DOHH2 (cell line): Measurements from ENCODE around the gene RAI1.

Experiments used
- H3F3A ChIP-seq: fragments of 200-600 bp; sonication (generic), shearing (Covaris generic); 2 replicates; pipeline ENCODE4 v1.6.0; 2016; ENCODE audit warnings: antibody characterized with exemption, mild to moderate bottlenecking; ENCODE audit not compliant: control insufficient read depth, insufficient read depth
- H3K27ac ChIP-seq: fragments of 200-600 bp; sonication (generic); 2 replicates; pipeline ENCODE4 v1.5.1; 2014; ENCODE audit warnings: low read depth, mild to moderate bottlenecking, low read length, moderate library complexity
- H3K27me3 ChIP-seq: fragments of 200-600 bp; sonication (generic); 2 replicates; pipeline ENCODE4 v1.6.1; 2014; ENCODE audit warnings: mild to moderate bottlenecking, low read length, mixed read lengths; ENCODE audit not compliant: control insufficient read depth
- H3K36me3 ChIP-seq: fragments of 200-600 bp; sonication (generic); 2 replicates; pipeline ENCODE4 v1.6.1; 2014; ENCODE audit warnings: mild to moderate bottlenecking, low read length, moderate library complexity, mixed read lengths; ENCODE audit not compliant: control insufficient read depth
- H3K4me1 ChIP-seq: fragments of 200-600 bp; sonication (generic); 2 replicates; pipeline ENCODE4 v1.6.1; 2014; ENCODE audit warnings: mild to moderate bottlenecking, low read length, mixed read lengths; ENCODE audit not compliant: control insufficient read depth
- H3K4me2 ChIP-seq: fragments of 200-600 bp; sonication (generic); 2 replicates; pipeline ENCODE4 v1.6.0; 2014; ENCODE audit warnings: mild to moderate bottlenecking, low read length, moderate library complexity
- H3K4me3 ChIP-seq: fragments of 200-600 bp; sonication (generic); 2 replicates; pipeline ENCODE4 v1.5.1; 2014; ENCODE audit warnings: mild to moderate bottlenecking, low read length, mixed read lengths
- H3K79me2 ChIP-seq: fragments of 200-600 bp; sonication (generic); 2 replicates; pipeline ENCODE4 v1.6.1; 2014; ENCODE audit warnings: mild to moderate bottlenecking, low read length, mixed read lengths; ENCODE audit not compliant: control insufficient read depth
- H3K9me2 ChIP-seq: fragments of 200-600 bp; sonication (generic); replicated peaks from 2 replicates; pipeline ENCODE4 v1.6.1; 2014; ENCODE audit warnings: mild to moderate bottlenecking, low read length, mixed read lengths; ENCODE audit not compliant: control insufficient read depth
- H3K9me3 ChIP-seq: fragments of 200-600 bp; sonication (generic); 2 replicates; pipeline ENCODE4 v1.6.1; 2014; ENCODE audit warnings: antibody characterized with exemption, low read length, mixed read lengths; ENCODE audit not compliant: control insufficient read depth, insufficient read depth
- H4K20me1 ChIP-seq: fragments of 200-600 bp; sonication (generic); 2 replicates; pipeline ENCODE4 v1.6.0; 2014; ENCODE audit warnings: low read depth, mild to moderate bottlenecking, antibody characterized with exemption, low read length, moderate library complexity; ENCODE audit not compliant: control insufficient read depth, insufficient read depth
- CTCF ChIP-seq: fragments of 200-600 bp; sonication (generic); IDR thresholded peaks from one replicate; pipeline ENCODE4 v1.5.1; 2014; ENCODE audit warnings: antibody characterized with exemption, mild to moderate bottlenecking, low read depth, low read length; ENCODE audit not compliant: poor library complexity, severe bottlenecking
- EZH2phosphoT487 ChIP-seq: fragments of 200-600 bp; sonication (generic); IDR thresholded peaks from 2 replicates; pipeline ENCODE4 v1.6.1; 2017; ENCODE audit warnings: borderline replicate concordance, mild to moderate bottlenecking, antibody characterized with exemption, low read length, moderate library complexity, mixed read lengths

The RAI1 gene

GRCh38 chr17:17704931-17705330 lies 23.7 kb downstream of the RAI1 start:
- H3K4me1 ChIP-seq: peaks cover 7% of the 10 kb centered on the region
- H3K27me3 ChIP-seq: no peaks in the 10 kb centered on the region
- no peaks in the 10 kb centered on the region for H3K9me2 ChIP-seq
- no peak overlapping the region for H3K4me3 ChIP-seq
- peaks cover 89% of the 10 kb centered on the region for H3K79me2 ChIP-seq
- H3K9me3 ChIP-seq: no peaks in the 10 kb centered on the region
- H3K4me2 ChIP-seq: no peak overlapping the region
- H3F3A ChIP-seq: no peaks in the 10 kb centered on the region
- peaks cover 22% of the 10 kb centered on the region; the same call in 1 of the 2 replicates for H4K20me1 ChIP-seq
- H3K36me3 ChIP-seq: peaks cover 3% of the 10 kb centered on the region; the same call in 1 of the 2 replicates
- TF ChIP-seq CTCF (no peak), EZH2phosphoT487 (no peak)
- H3K27ac ChIP-seq: no peak overlapping the region

GRCh38 chr17:17706140-17707060 lies 25.1 kb downstream of the RAI1 start:
- no peak overlapping the region for H3K4me2 ChIP-seq
- H4K20me1 ChIP-seq: peaks cover 15% of the 10 kb centered on the region; the same call in 1 of the 2 replicates
- peaks cover 90% of the 10 kb centered on the region for H3K79me2 ChIP-seq

GRCh38 chr17:17708295-17708694 lies 27.0 kb downstream of the RAI1 start:
- H3K4me3 ChIP-seq: no peak overlapping the region
- H3K79me2 ChIP-seq: peaks cover 90% of the 10 kb centered on the region
- no peaks in the 10 kb centered on the region for H3K27me3 ChIP-seq
- no peaks in the 10 kb centered on the region for H3K9me3 ChIP-seq
- no peak for TF ChIP-seq EZH2phosphoT487
- H3K4me1 ChIP-seq: peaks cover 9% of the 10 kb centered on the region; the same call in 1 of the 2 replicates
- peaks cover 15% of the 10 kb centered on the region; the same call in 1 of the 2 replicates for H4K20me1 ChIP-seq
- peaks cover 3% of the 10 kb centered on the region; the same call in 1 of the 2 replicates for H3K36me3 ChIP-seq
- no peaks in the 10 kb centered on the region for H3K9me2 ChIP-seq
- H3K4me2 ChIP-seq: no peak overlapping the region
- H3K27ac ChIP-seq: no peak overlapping the region
- H3F3A ChIP-seq: no peaks in the 10 kb centered on the region

More at GRCh38 chr17:17706140-17707060, 25.1 kb downstream of the RAI1 start:
- H3K9me3 ChIP-seq: no peaks in the 10 kb centered on the region
- no peaks in the 10 kb centered on the region for H3K27me3 ChIP-seq
- TF ChIP-seq EZH2phosphoT487 (no peak), CTCF (no peak)
- no peaks in the 10 kb centered on the region for H3F3A ChIP-seq
- no peak overlapping the region for H3K4me3 ChIP-seq
- no peaks in the 10 kb centered on the region; the same call in 1 of the 2 replicates for H3K4me1 ChIP-seq
- H3K36me3 ChIP-seq: peaks cover 3% of the 10 kb centered on the region; the same call in 1 of the 2 replicates
- H3K9me2 ChIP-seq: no peaks in the 10 kb centered on the region
- no peak overlapping the region for H3K27ac ChIP-seq

GRCh38 chr17:17708816-17709215 lies 27.6 kb downstream of the RAI1 start:
- no peak overlapping the region for H3K4me3 ChIP-seq
- no peaks in the 10 kb centered on the region for H3F3A ChIP-seq
- no peak overlapping the region for H3K27ac ChIP-seq
- peaks cover 88% of the 10 kb centered on the region for H3K79me2 ChIP-seq
- no peaks in the 10 kb centered on the region for H3K27me3 ChIP-seq
- H3K4me2 ChIP-seq: no peak overlapping the region
- H3K9me3 ChIP-seq: no peaks in the 10 kb centered on the region
- no peaks in the 10 kb centered on the region for H3K9me2 ChIP-seq
- peaks cover 15% of the 10 kb centered on the region; the same call in 1 of the 2 replicates for H4K20me1 ChIP-seq
- TF ChIP-seq CTCF (no peak), EZH2phosphoT487 (no peak)
- peaks cover 3% of the 10 kb centered on the region; the same call in 1 of the 2 replicates for H3K36me3 ChIP-seq
- peaks cover 9% of the 10 kb centered on the region; the same call in 1 of the 2 replicates for H3K4me1 ChIP-seq
